ENCODE measurements around the gene CRB1. TPM values are rescaled to one million over a fixed set of nuclear protein-coding genes. Genes with fewer than 3 reads are reported as not detected.

Gene CRB1
- total RNA-seq, 1 donor from 2014 or later = not detected

DNA sequence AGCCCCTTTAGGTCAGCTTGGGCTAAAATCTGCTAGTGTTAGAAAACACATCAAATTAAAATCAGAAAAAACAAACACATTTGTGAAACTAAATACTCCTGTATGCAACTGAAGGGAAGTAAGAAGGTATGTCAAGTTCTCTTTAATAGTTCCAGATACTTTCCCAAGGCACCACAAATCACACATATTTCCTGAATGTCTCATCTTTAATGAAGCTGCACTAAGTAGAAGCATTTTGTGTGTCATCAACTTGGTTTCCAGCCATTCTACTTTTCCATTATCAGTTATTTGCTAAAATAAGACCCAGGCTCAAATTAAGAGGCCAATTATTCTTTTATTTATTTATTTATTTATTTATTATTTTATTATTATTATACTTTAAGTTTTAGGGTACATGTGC is 34.7 kb downstream of the CRB1 start:
- DNase-seq (ENCODE audit: low spot score) (no peak), ATAC-seq (no peak)

DNA sequence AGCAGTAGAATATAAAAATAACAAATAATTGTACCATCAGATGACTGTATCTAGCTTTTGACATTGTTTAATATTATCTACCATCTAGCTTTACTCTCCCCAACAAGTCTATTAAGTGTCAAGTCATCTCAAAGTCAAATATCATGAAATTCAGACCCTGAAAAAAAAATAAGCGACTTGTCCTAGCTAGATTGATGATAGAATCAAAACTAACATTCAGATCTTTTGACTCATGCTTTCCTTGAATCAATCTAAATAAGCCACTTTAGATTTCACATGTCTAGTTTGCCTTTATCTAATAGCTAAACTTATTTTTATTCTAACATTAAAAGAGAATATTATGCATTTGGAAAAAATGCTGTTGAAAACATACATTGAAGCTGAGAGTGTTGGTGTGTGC is 35.4 kb downstream of the CRB1 start:
- ATAC-seq (no peak), DNase-seq (ENCODE audit: low spot score) (no peak)

DNA sequence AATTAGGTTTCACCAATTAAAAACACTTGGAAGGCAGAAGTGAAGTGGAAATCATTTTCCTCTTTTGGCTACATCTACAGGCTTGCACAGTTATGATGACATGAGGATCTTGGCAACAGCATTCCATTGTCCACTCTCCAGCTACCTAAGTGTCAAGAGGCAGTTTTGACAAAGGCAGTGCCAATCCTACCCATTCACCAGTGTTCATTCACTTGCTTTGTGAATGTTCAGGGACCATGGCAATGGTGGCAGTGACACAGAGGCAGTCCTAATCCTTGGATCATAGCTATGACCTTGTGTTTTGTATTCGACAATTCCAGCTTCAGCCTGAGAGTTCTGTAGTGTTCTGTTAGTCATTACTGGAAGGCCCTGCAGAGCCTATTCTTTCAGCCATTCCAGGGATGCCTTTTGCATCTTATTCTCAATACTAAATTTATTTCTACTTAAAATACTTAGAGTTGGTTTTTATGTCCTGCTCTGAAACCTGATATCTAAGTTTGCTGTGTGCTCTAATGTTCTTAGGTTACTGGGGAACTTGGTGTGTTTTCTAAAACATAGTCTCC is 36.7 kb downstream of the CRB1 start:
- ATAC-seq = no peak
- DNase-seq (ENCODE audit: low spot score) = no peak

DNA sequence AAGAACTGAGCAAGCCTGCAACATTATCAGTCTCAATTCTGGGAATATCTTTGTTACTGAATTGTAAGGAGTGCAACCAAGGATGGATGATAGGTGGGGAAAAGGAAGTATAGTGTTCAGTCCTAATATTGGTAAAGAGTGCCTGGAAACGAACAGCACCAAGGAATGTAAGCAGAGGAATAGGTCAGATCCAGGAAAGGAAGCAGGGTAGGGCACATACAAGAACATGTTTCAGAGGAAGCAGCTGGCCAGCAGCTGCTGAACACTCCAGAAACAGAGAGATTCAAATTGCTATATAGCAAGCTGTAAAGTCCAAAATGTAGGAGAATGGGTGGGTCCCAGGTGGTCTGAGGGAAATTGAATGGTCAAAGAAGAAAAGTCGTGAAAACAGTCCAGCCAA is 37.9 kb downstream of the CRB1 start:
- no peak for DNase-seq (ENCODE audit: low spot score)
- no peak for ATAC-seq

DNA sequence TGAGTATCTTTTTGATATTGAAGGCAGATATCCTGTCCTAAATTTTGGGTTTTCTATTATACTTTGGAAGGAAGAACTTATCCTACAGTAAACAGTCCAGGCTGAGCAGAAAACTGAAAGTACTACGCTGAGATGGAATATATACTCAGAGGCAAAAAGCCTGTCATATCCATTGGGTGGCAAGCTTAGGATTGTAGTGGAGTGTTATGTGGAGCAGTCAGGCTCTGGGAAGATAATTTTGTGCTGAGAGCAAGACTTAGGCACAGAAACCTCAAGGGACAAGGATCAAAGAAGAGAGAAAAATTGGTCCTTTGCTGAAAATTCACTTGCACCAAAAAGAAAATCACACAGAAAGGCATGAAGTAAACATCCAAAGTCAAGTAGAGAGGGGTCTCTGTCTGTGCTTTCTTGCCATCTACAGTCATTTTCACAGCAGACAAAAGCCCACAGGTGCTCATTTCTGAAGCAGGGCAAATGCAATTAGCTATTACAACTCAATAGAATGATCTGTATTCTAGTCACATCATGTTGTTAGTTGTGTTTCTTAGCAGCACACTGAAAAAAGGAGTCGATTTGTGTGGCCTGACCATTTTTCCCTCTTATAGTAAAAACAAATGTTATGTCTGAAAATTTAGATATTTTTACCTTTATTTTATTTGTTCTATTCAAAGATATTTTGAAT is 38.5 kb downstream of the CRB1 start:
- no peak for DNase-seq (ENCODE audit: low spot score)
- ATAC-seq = no peak

DNA sequence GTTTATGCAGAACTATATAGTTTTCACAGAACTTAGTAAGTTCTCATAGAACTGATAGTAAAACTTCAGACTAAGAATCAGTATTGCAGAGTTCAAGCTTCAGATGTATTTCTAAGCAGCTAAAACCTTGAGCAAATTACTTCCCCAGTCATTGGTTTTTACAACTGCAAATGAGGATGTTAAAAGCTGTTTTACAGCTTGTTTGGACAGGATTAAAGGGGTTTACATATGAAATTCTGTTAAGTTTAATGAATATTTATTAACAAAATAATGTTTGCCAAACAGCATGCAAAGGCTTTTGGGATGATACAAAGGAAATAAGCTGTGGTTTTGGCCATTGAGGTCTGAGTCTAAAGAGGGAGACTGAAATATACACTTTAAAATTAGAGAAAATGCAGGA is 39.1 kb downstream of the CRB1 start:
- ATAC-seq (no peak), DNase-seq (ENCODE audit: low spot score) (no peak)

DNA sequence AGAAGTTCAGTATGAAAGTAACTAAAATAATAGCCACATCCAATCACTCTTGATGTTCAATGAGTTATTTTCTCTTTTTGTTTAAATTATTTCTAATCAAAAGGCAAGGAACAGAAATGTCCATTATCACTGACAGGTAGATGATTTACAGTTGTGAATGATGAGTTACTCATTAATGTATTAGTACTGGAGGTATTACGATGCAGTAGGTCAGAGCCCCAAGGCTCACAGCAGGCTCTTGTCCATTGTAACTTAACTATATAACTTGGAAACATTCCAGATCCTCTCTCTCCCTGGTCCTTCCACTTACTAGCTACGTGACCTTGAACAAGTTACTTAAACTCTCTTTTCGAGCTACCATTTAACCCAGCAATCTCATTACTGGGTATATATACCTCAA is 39.5 kb downstream of the CRB1 start:
- no peak for DNase-seq (ENCODE audit: low spot score)
- ATAC-seq = no peak

DNA sequence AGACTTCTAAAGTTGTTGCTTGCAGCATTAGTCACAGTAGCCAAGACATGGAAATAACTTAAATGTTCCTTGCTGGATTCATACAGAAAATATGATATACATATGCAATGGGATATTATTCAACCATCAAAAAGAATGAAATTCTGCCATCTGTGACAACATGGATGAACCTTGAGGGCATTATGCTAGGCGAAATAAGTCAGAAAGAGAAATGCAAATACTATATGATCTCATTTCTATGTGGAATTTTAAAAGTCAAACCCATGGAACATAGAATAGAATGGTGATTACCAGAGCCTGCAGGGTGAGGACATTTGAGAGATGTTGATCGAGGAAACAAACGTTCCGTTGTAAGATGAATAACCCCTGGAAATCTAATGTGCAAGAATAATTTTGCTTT is 43.0 kb downstream of the CRB1 start:
- ATAC-seq (no peak), DNase-seq (ENCODE audit: low spot score) (no peak)

DNA sequence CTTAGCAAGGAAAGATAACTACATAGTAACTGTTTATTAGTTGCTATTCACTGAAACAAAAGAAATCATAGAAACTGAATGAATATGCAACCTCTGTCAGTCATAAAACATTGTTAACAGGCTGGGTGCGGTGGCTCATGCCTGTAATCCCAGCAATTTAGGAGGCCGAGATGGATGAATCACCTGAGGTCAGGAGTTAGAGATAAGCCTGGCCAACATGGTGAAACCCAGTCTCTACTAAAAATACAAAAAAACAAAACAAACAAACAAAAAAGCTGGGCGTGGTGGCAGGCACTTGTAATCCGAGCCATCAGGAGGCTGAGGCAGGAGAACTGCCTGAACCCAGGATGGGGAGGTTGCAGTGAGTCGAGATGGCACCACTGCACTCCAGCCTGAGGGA is 44.1 kb downstream of the CRB1 start:
- DNase-seq (ENCODE audit: low spot score) (no peak), ATAC-seq (no peak)

DNA sequence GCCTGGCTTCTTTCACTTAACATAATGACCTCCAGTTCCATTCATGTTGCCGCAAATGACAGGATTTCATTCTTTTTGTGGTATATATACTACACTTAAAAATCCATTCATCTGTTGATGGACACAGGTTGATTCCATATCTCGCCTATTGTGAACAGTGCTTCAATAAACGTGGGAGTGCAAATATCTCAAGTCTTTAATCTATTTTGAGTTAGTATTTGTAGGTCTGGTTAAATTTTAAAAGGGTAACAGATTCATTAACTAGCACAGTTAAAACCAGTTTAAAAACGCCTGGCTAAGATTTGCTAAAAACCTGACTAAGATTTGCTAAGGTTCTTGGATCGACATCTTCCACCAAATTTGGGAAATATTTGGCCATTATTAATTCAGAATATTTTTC is 45.7 kb downstream of the CRB1 start:
- DNase-seq (ENCODE audit: low spot score) (no peak), ATAC-seq (no peak)

DNA sequence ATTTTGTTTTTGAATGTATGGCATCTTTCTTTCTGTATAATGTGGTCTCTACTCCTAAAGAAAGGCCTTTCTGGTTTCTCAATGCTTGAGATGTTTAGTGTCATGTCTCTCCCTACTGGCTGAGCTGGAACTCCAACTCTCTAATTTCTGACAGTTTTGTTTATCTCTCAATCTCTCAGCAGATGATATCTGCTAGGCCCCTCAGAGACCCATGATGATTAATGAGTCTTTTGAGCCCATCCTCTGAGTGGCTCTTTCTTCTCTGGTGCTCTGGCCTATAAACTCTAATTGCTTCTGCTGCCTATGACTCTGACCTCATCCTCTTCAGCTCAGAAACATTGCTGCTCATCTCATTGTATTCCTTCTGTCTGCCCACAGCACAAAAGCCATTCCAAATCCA is 46.6 kb downstream of the CRB1 start:
- DNase-seq (ENCODE audit: low spot score) = no peak
- no peak for ATAC-seq

DNA sequence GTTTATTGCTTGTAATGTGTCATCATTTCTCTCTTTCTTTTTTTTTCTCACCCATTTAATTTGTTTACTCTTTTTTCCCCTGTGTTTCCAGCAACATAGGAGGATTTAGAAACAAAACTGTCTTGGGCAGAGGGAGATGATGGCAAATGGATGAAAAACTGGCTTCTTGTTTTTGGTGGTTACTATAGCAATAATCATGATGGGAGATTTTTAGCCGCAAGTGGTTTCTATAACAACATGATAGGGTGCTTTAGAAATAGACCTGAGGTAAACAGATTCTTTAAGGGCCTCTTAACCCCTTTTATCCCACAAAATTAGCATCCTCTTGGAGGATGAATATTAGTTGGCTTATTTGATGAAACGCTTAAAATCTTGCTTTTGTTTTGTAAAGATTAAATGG is 51.6 kb downstream of the CRB1 start:
- no peak for DNase-seq (ENCODE audit: low spot score)
- no peak for ATAC-seq

DNA sequence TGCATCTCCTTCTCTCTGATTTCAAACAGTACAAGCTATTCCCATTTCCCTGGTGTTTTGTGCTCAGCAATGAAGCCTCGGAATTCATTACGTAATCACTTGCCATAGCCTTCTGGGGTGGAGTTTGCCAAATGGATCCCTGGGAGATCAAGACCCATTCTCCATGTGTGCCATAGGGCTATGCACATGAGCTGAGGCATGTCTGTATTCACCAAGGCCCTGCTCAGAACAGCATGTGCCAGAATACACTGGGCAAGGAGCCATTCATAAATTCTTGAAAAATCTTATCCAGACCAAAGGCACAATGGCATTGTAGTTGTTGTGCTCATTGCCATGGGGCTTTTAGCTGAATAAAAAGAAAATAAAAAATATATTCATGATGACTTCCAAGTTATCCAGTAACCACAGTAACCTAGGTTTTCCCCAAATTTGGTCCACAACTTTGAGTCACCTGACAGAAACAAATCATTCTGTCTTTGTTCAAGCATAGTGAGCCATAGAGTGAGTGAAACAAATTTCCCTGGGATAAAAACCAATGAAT is 53.0 kb downstream of the CRB1 start:
- DNase-seq (ENCODE audit: low spot score) (no peak), ATAC-seq (no peak)

DNA sequence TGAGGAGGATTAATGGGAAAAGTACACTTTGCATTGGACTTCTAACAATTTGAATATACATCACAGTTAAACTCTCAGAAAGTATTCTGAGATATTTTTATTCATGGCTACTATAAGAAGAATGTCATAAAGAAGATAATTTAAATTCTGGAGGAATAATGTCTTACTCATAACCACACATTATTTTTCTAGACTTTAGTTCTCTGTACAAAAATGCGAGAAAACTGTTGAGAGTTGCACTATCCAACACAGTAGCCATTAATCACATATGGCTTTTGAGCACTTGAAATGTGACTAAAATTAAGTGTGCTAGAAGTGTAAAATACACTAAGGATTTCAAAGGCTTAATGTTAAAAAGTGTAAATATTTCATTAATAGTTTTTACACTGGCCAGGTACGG is 53.8 kb downstream of the CRB1 start:
- ATAC-seq (no peak), DNase-seq (ENCODE audit: low spot score) (no peak)

DNA sequence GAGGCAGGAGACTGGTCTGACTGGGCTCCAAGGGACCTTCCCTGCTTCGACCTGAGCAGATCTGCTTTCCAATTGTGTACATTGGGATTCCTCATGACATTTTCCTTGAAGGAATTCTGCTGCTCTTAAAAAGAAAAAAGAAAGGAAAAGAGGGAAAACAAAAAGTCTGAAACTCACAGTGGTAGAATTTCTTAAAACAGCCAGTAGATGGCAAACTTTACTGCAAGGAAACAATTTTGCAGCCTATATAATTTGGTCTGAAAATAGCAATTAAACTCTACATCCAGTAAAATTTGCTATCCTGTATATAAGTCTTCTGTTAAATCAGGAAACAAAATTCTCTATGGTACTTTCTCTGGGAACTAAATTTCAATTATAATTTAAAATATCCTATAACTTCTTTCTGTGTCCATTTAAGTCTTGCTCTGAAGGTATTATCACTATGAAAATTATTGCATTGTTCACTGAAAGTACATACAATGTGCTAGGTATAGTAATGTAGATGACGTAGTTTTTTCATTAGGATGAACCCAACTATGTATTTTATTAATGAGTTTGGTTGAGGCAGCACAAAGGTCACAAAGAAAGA is 59.8 kb downstream of the CRB1 start:
- DNase-seq (ENCODE audit: low spot score) (no peak), ATAC-seq (peak; percentile 44)

DNA sequence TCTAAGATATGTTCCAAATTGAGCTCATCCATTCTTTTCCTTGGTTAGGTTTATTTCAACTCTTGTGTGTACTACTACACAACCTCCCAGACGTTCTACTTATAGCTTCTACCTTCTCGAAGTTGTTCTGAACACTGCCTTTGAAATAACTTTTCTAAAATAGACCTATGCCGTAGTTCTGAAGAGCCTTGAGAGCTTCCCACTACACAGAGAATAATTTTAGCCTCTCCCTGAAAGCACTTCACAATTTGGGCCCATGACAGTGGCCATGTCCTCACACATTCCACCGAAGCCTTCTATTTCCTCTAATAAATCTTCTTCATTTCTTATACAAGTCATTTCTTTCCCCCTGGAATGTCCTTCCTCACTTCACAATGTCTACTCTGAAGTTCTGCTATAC is 62.2 kb downstream of the CRB1 start:
- DNase-seq (ENCODE audit: low spot score) (no peak), ATAC-seq (no peak)

DNA sequence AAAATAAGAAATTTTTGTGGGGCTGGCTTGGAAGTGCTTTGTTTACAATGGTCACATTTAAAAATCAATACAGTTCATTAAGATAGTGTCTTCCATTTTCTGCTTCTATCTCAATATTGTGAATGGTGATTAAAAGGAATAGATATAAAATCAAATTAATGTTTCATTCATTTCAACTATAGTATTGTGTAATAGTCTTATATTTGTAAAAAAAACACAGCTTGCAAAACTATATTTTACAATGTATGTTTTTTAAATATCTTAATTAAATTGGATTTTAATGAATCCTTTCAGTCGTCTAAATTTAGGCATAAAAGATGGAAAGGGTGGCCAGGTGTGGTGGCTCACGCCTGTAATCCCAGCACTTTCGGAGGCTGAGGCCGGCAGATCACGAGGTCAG is 63.5 kb downstream of the CRB1 start:
- no peak for DNase-seq (ENCODE audit: low spot score)
- no peak for ATAC-seq

DNA sequence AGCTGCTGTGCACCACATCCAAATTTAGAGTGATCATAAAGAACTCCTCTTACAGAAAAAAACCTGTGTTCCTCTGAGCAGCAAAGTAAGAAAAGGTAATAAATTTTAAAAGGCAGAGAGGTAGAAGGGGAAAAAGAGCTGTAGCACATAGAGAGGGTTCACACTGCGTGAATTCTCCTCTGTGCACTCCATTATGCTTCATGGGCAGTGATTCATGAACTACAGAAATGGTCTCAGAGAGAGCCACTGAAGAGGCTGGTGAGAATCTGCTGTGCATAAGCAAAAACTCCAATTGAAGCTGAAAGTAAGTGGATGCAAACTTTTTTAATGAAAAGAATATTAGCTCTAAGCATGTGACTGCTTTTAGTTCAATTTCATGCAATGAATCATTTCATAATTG is 65.0 kb downstream of the CRB1 start:
- ATAC-seq (no peak), DNase-seq (ENCODE audit: low spot score) (no peak)

DNA sequence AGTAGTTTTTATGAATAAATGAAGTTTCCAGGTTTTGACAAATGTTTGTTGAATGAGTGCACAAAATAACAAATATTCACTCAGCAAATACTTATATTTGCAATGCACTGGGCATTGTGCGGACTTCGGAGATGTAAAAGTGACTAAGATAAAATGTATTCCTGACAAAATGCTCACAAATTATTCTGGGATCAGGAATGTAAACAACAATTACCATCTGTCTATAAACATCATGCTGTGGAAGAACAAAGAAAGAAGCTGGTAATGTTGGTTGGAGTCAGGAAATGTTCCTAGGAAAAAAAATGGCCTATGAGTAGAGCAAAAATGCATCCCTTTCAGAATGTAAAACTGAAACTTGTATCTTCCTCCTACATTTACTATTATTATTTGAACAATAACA is 68.5 kb downstream of the CRB1 start:
- DNase-seq (ENCODE audit: low spot score) (no peak), ATAC-seq (no peak)

DNA sequence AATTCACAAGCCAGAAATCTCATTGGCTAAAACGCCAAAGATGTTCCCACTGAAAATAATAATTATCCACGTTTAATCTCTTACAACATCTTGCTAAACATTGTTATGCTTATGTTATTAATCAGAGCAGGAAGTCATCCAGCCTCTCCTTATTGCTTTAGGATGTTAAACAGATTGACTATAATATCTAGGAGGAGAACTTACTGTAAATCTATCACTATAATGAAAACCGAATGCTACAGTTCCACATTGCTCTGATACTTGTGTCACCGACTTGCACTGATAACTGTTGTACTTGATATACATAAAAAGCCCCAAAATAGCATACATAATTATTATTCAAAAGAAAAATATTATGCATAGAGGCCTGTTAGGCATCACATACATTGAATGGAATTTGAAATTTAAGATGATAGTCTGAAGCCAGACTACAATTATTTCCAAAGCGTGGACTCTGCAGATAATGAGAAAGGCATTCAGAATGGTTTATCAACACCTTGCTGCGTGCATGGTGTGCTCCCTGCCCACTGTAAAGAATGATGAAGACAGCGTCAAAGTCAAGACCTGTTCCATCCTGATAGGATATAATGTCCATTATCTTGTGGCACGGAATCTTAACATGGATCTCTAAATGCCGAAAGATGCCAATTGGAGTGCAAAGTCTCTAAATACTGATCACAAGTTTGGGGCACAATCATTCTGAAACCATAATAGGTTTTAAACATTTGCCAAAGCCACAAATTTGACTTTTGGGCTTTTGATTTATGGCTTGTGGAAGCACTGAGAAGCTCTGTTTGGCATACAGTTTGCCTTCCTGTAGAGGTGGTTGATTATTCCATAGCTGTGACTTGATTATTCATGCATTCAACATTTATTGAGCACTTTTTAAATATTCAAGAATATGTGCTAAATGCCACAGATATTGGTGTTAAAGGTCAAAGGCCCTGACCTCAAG is 71.3 kb downstream of the CRB1 start:
- ATAC-seq = no peak
- no peak for DNase-seq (ENCODE audit: low spot score)

DNA sequence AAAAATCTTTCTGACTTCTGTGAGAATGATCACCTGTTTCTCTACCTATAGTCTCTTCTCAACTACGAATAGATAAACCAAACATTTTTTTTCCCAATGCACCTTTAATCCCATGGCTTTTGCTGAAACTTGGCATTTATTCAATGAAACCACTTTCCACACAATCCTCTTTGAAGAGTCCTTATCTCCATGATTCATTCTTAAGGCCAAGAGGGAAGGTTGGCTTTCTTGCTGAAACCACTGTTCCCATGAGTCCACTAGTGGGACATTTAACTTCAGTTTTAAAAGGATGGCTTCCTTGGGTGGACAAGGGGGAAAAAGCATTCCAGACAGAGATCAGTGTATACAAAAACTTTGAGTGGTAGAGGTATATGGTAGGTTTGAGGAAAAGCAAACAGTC is 73.6 kb downstream of the CRB1 start:
- no peak for ATAC-seq
- no peak for DNase-seq (ENCODE audit: low spot score)

All from left lobe of liver (tissue), 2 donors.